Uterus (tissue), 4 donors: ENCODE measurements around the gene PALB2. TPM values are rescaled to one million over a fixed set of nuclear protein-coding genes. Genes with fewer than 3 reads are reported as not detected.
"Not testable (repeated sequence)": the region's sequence is repeated elsewhere in the genome, so short reads cannot be mapped to it uniquely, and the experiment has no call there.

Source experiments
- DNase-seq, 2 donors: peaks; one replicate each; pipeline ENCODE4 v3.0.0-alpha.2; 2019 to 2020
- H3K27ac ChIP-seq, 2 donors: fragments of 200-600 bp; sonication (generic); 1 replicate in 1 of 2; 2 replicates in 1 of 2; pipeline ENCODE4 v1.5.1; 2016 to 2018
- H3K27me3 ChIP-seq, 2 donors: fragments of 200-600 bp; sonication (generic); one replicate each; pipeline ENCODE4 v1.5.1; 2018 to 2019; ENCODE audit warnings: control low read depth in 1 of 2
- H3K36me3 ChIP-seq, 2 donors: fragments of 200-600 bp; sonication (generic); one replicate each; pipeline ENCODE4 v1.5.1; 2019; ENCODE audit warnings: control low read depth in 1 of 2
- H3K4me1 ChIP-seq, 2 donors: fragments of 200-600 bp; sonication (generic); one replicate each; pipeline ENCODE4 v1.5.1; 2018 to 2019; ENCODE audit warnings: control low read depth in 1 of 2
- H3K4me3 ChIP-seq, 2 donors: fragments of 200-600 bp; sonication (generic); 1 replicate in 1 of 2; 2 replicates in 1 of 2; pipeline ENCODE4 v1.5.1; 2018 to 2019; ENCODE audit warnings: mild to moderate bottlenecking in 1 of 2
- H3K9me3 ChIP-seq, 2 donors: fragments of 200-600 bp; sonication (generic); one replicate each; pipeline ENCODE4 v1.5.1; 2019; ENCODE audit warnings: control low read depth in 1 of 2
- CTCF ChIP-seq, 4 experiments: fragments of 200-600 bp in 2 of 4; fragments of 450-650 bp in 2 of 4; sonication (generic) in 2 of 4; IDR thresholded peaks; one replicate each; pipeline ENCODE4 v1.5.1; 2016 to 2019; ENCODE audit warnings: antibody characterized with exemption in 4 of 4, mild to moderate bottlenecking in 2 of 4, moderate library complexity in 1 of 4
- POLR2A ChIP-seq, 2 donors: fragments of 450-650 bp; IDR thresholded peaks; one replicate each; pipeline ENCODE4 v1.6.1; 2016; ENCODE audit warnings: antibody characterized with exemption in 2 of 2, mild to moderate bottlenecking in 1 of 2, moderate library complexity in 1 of 2
- intact Hi-C: fragments of 100-400 bp; cut with DNase I; formaldehyde crosslinking; loops from one replicate; pipeline ENCODE4 v1.15.1; 2023; ENCODE audit warnings: low total_unique reads
- total RNA-seq, 4 donors: library from RNA; depleted of rRNA in 3 of 4; stranded (reverse); fragments of >200 nt in 3 of 4; gene quantifications; one replicate each; pipeline versions ENCODE4 v1.1.0 to v1.2.4, GENCODE V29; 2014 to 2023
- donor health status: DM: yes; HTN: yes; CAD: no.

The PALB2 gene
- total RNA-seq, 4 donors from 2014 or later = 1.5 to 11.3 (median 6.5) TPM

GRCh38 chr16:23590181-23590580, 50.9 kb downstream of the PALB2 start:
- Histone ChIP-seq H3K27ac (no peak overlapping the region), H3K9me3 (no peaks in the 10 kb centered on the region), H3K27me3 (no peaks in the 10 kb centered on the region), H3K4me3 (no peak overlapping the region), H3K4me1 (peaks cover 7 to 11% of the 10 kb centered on the region in 2 donors), H3K36me3 (no peaks in the 10 kb centered on the region)
- intact Hi-C loops = no loop called here
- no peak for TF ChIP-seq CTCF (IDR thresholded peaks at IDR 0.05)
- no peak for TF ChIP-seq POLR2A (IDR thresholded peaks at IDR 0.05)
- no peak for DNase-seq

- H3K36me3 ChIP-seq = no peaks in the 10 kb centered on the region
Observed at GRCh38 chr16:23587726-23588125, 53.4 kb downstream of the PALB2 start.

GRCh38 chr16:23584186-23585076, 56.7 kb downstream of the PALB2 start:
- H3K4me3 ChIP-seq = no peak overlapping the region
- no peaks in the 10 kb centered on the region for H3K4me1 ChIP-seq
- TF ChIP-seq CTCF (IDR thresholded peaks at IDR 0.05) = no peak
- intact Hi-C loops = no loop called here
- DNase-seq = no peak
- H3K36me3 ChIP-seq = no peaks in the 10 kb centered on the region
- no peaks in the 10 kb centered on the region for H3K9me3 ChIP-seq
- no peaks in the 10 kb centered on the region for H3K27me3 ChIP-seq
- no peak overlapping the region for H3K27ac ChIP-seq

More at GRCh38 chr16:23587726-23588125, 53.4 kb downstream of the PALB2 start:
- Histone ChIP-seq H3K27ac (no peak overlapping the region), H3K27me3 (no peaks in the 10 kb centered on the region), H3K9me3 (no peaks in the 10 kb centered on the region), H3K4me3 (no peak overlapping the region), H3K4me1 (no peaks in the 10 kb centered on the region)
- TF ChIP-seq CTCF (IDR thresholded peaks at IDR 0.05) (no peak), POLR2A (IDR thresholded peaks at IDR 0.05) (no peak)
- no peak for DNase-seq
- intact Hi-C loops = no loop called here

- H3K36me3 ChIP-seq, DNase-seq, intact Hi-C loops, H3K27ac ChIP-seq, H3K9me3 ChIP-seq, H3K27me3 ChIP-seq, H3K4me1 ChIP-seq, H3K4me3 ChIP-seq: not testable (repeated sequence)
Observed at GRCh38 chr16:23583271-23583670, 57.8 kb downstream of the PALB2 start.

- no peak for DNase-seq
- no peaks in the 10 kb centered on the region for H3K36me3 ChIP-seq
- TF ChIP-seq CTCF (IDR thresholded peaks at IDR 0.05) (no peak), POLR2A (IDR thresholded peaks at IDR 0.05) (no peak)
- H3K4me1 ChIP-seq = no peaks in the 10 kb centered on the region
- no peaks in the 10 kb centered on the region for H3K27me3 ChIP-seq
- no peak overlapping the region for H3K4me3 ChIP-seq
- H3K9me3 ChIP-seq = no peaks in the 10 kb centered on the region
- intact Hi-C loops = no loop called here
- H3K27ac ChIP-seq = no peak overlapping the region
Observed at GRCh38 chr16:23581764-23582163, 59.3 kb downstream of the PALB2 start.
